GM11168 (cell line): ENCODE results near the gene EIF4B.

ENCODE experiments used
- in situ Hi-C: fragments of 300-500 bp; cut with MboI; formaldehyde crosslinking; loops from one replicate; pipeline ENCODE4 v1.12.0; 2022; ENCODE audit warnings: low sequenced_read_pairs; ENCODE audit not compliant: unreplicated experiment

EIF4B gene

DNA sequence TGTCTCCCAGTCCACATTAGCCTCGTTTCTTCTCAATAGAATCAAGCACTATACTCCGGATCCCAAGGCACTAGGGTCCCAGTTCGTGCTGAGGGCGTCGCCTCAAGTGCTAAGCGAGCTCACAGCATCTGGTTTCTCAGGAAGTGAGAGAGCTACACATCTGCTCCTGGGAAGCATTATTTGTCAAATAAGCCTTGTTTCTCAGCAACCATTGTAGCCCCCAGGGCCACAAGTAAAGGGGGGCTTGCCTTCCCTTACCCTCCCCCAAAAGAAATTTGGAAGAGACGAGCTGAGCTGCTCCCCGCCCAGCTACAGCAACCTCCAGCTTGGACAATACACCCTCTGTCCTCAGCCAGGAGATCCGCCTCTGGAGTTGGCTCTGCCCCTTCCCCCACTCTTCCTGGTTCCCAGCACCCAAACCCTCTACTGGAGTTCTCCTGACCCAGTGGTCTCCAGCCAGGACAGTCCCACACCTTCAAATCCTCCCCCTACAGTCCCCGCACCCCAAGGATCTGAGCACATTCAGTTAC is 37.9 kb downstream of the EIF4B start:
- in situ Hi-C loops = no loop called here

DNA sequence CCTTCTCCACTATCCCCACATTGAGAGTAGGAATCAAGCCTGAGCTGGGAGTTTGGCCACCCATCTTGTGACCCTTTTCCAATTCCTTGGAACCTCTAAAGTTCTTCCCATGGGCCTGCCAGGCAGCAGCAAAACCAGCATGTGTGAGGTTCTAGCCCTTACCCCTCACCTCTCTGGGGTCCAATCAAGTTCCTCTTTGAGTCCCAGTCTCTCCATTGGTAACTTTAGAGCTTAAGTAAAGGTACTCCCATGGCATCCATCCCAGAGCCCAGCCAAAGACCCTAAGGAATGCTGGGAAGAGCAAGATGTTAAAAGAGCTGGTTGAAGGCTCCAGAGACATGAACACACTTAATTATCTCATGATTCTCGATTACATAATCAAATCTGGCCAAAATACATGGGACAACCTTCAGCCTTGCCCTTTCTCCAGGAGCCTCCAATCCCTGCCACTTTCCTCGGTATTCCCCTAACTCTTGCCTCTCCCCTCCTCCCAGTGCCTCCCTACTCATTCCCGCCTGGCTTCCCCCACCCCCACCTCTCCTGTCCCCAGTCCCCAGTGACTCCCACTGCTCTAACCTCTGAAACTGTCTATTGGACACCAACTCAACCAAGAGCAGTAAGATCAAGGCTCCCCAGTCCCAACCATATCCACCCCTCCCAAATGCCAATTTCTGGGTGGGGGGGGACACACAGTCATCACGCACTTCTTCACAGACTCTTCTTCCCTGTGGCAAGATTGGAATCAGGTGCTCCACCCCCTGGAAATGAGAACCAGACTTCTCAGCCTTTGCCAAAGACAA is 38.8 kb downstream of the EIF4B start:
- in situ Hi-C loops = no loop called here

DNA sequence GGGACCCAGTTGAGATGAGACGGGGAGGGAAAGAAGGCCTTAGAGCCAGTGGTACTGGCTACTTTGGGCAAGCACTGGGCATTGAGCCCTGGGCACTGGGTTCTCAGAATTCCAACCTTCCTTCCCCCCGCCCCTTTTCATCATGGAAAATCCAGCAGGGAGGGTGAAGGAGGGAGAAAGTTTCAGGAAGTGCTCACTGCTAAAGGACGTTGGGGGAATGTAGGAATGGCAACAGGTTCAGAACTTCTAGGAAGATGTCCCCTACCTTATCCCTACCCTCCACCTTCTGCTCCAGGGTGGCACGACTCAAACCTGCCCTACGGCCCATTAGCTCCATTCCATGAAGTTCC is 39.4 kb downstream of the EIF4B start:
- in situ Hi-C loops = no loop called here

DNA sequence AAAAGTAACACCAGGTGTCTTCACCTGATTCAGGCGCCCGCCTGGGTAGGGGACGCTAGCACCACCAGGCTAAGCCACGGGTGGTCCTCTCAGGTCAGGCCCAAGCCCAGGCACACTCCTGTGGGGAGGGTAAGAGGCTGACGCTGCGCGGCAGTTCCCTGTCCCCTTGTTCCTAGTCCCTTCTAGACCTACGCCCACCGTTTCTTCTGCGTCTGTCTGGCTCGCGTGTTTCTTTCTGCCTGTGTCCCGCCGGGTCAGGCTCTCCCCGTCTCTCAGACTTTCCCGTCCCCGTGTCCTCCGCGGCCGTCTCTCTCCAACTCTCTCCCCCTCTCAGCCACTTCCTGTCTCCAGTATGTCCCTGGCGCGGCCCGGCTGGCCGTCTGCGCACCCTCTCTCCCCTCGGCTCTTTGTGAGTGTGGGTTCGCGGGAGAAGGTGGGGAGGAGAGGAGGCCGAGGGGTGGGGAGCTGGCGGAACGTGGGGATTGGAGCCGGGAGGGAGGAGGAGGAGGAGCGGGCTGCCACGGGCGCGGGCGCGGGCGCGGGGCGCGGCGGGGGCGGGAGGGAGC is 40.5 kb downstream of the EIF4B start:
- in situ Hi-C loops = no loop called here

DNA sequence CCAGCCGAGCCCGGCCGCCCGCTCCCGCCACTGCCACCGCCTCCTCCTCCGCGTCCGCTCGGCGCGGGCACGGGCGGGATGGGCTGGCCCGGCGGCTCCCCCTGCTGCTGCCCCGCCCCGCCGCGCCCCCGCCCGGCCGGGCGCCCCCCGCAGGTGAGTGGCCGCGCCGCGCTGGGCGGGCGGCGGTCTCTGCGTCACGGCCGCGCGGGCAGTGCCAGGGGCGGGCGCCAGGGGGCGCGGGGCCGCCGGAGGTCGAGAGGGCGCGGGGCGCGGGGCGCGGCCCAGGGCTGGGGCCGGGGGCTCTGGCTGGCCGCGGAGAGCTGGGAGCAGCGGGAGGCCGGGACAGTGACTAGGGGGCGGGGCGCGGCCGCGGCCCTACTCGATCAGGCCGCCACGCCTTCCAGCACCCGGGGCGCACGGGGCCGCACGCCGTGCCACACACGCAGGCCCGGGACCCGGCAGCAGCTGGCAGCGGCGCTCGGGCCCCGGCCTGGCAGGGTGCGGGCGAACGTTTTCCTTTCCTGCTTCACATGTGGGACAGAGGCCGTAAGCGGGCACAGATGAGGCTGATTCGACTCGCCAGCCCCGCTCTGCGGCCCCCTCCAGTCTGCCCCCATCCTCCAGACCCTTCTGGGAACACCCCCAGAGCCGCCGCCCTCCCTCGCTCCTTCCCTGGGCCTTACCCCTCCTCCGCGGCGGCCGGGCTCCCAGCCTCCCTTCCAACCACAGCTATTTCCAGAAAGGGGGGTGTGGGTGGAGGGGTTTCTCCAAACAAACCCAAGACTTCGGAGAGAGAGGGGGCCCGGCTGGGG is 41.2 kb downstream of the EIF4B start:
- in situ Hi-C loops = no loop called here

DNA sequence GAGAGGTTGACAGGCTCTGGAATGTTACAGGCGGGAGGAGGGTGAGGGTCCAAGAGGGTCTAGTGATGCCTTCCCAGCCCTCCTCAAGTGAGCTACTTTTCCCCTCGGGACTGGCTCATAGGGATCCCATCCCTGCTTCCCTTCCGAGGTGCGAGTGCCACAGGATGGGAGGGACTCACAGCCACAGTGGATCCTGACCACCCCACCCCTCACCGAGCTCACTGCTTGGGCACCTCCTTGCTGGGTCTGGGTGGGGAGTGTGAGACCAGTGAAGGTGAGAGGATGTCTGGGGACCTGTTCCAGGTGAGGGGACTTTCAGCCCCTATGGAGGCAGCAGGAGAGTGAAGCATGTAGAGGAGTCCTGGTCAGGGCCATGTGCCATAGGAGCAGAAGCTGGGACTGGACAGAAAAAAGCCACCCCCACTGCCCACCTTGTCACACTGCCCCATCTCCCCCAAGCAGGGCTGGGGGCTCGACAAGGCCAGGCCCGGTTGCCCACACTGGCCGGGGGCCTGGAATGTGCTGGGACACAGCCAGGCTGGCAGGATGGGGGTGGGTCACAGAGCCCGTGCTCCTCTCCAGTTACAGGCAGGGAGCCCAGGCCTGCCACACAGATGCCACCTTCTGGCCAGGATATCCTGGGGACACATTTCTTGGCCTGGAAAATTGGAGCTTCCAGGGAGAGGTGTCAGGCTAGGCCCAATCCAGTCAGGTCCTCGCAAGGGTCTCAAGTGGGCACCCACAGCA is 42.0 kb downstream of the EIF4B start:
- in situ Hi-C loops = no loop called here

DNA sequence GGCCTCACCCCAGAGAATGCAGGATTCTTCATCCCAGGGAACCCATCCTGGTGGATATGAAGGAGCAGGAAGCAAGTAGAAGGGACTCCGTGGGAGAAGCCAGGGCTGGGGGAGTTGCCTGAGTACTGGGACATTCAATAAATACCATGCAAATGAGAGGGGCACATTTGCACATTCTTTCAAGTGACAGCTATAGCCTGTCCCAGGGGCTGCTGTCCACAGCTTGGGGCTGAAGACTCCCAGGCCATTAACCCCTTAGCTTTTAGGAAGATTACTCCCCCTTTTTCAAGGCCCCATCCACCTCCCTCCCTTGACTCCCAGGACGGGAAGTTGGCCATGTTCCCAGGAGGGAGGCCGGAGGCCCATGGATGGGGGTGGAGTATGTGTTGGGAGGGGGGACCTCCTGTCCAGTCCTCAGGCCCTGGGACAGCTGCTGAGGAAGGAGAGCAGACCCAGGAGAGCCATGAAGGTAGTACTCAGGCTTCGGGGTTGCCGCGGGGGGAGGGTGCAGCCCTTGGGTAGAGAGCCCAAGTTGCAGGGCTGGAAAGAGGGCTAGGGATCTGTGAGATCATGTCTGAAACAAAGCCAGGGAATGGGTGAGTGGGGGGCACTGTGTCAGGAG is 42.6 kb downstream of the EIF4B start:
- in situ Hi-C loops = no loop called here

DNA sequence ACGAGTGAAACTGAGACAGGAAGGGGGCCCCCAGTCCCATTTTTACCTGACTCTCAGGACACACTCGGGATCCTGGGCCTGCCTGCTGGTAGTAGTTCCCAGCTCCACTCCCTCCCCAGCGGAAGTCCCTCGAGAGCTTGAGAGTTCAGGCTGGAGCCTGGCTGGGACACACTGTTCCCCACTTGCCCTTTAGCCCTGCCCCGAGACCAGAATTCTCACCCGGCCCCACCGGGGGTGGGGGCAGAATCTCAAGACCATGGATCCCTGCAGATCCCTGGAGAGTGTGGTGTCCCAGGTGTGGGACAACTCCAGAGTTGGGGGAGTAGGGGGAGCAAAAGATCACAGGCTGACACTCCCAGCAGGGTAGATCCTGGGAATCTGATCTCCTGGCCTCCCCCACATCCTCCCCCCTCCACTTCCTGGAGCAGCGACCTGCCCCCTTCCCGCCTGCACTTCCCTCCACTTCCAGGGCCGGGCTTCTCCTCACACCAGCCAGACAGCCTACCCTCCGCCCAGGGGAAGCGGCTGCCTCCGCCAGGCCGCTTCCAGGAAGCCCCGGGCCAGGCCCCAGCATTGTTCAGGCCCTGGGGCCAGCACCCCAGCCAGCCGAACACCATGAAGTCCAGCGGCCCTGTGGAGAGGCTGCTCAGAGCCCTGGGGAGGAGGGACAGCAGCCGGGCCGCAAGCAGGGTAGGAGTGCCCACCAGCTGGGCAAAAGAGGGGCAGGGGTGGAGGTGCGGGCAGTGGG is 43.5 kb downstream of the EIF4B start, which contains the start of gene TNS2:
Gene TNS2 (plus strand): TSS at position 495 of the 748 bp plus-strand sequence. CDS start 121 bp downstream, at position 616.
- in situ Hi-C loops = no loop called here

DNA sequence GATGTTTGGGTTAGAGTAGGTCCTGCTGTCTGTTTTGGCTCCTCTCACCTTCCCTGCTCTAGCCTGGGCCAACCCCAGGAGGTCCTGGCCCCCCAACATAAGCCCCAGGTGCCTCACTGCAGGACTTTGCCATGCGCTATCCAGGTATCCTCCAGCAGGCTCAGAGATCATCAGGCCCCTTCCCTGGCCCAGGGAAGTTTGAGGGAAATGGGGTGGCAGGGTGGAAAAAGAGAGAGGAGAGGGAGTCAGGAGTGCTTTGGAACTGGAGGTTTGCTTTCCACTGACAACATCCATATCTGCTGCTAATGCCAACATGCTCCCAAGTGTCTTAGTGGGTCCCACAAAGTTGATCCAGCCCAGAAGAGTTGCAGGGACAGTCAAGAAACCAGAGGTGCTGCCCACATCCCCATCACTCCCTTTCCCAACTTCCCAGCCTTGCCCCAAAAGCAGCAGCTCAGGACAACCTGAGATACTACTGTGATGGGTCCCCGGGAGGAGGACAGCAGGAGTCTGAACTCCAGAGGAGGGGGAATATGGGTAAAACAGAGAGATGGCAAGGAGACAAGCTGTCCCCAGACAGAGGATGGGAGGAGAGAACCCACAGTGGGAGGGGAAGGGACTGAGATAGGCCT is 44.3 kb downstream of the EIF4B start:
- in situ Hi-C loops = no loop called here

DNA sequence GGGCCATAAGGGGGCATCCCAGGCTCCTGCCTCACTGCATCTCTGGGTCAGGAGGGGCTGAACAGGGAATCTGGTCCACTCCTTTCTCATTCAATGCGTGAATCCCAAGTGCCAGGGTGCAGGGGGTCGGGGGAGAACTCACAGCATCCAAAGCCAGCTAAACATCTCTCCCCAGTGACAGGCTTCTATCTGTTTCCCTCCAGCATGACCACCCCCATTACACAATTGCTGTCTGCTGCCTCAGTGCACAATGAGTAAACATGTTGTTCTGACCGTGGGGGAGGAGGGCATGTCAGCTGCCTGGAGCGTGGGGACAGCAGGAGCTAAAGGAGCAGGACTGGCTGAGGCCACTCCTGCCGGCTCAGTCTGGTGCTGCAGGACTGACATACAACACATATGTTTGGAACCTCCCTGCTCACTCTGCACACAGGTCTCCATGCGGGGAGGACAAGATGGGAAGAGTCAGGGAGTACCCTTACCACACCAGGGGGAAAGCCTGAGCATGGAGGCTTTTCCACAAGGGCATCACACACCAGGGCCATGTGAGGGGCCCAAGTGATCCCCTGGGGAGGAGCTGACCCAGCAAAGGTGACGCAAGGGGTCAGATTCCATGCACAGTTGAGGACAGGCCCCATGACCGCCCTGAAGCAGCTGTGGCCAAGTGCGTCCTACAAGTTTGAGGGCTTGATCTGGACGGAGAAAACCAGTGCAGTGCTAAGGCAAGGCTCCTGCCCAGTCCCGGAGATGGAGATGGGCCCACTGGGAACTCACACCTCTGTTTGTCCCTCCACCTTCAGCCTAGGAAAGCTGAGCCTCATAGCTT is 45.0 kb downstream of the EIF4B start:
- in situ Hi-C loops = no loop called here

DNA sequence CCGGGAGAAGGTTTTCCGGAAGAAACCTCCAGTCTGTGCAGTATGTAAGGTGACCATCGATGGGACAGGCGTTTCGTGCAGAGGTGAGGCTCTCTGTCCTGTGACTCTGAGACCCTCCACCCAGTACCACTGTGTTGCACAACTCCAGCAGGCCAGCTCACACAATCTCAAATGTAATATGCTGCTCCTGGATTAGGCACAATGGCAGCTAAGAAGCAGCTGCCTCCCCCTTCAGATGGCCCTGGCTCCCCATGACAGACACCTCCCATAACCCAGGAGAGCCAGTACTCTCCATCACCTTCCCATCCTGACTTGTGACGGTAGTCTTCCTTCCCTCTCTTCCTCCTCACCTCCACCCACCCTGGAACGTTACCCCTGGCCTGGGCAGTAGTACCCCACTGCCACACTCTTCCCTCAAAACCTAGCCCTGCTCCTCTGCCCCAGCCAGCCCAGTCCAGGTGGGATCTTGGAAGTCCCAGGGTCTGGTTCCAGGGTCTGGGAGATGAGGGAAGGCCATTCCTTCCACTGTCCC is 45.7 kb downstream of the EIF4B start:
- in situ Hi-C loops = no loop called here

DNA sequence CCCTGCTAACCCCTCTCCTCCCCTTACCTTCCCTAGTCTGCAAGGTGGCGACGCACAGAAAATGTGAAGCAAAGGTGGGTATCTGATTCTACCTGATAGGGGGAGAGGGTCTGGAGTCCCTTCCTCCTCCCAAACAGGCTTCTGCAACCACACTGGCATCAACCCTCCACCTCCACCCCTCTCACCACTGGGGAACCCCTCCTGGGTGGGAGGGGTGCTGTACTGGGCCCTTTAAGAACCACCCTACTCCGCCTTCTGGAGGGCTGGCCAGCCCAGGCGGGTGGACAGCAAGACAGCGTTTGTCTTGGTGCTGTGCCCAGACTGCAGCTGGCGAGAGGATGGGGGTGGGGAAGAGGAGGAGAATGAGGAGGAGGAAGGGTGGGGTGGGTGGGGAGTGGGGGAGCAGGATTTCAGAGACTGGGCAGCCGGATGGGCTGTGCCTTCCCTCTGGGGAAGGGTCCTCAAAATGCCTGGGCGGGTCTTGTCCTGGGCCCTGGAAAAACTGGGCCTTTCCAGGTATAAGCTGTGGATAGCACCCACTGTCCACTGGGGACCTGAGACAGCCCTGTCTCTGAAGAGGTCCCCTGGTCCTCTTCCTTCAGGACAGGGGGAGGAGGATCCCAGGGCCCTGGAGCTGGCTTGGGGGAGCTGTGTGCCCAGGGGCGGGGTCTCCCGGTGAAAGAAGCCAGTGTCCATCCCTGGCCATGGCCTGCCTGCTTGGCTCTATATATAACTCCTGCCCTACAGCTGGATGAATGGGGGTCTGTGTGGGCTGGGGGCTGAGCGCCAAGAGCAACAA is 46.4 kb downstream of the EIF4B start:
- in situ Hi-C loops = no loop called here

DNA sequence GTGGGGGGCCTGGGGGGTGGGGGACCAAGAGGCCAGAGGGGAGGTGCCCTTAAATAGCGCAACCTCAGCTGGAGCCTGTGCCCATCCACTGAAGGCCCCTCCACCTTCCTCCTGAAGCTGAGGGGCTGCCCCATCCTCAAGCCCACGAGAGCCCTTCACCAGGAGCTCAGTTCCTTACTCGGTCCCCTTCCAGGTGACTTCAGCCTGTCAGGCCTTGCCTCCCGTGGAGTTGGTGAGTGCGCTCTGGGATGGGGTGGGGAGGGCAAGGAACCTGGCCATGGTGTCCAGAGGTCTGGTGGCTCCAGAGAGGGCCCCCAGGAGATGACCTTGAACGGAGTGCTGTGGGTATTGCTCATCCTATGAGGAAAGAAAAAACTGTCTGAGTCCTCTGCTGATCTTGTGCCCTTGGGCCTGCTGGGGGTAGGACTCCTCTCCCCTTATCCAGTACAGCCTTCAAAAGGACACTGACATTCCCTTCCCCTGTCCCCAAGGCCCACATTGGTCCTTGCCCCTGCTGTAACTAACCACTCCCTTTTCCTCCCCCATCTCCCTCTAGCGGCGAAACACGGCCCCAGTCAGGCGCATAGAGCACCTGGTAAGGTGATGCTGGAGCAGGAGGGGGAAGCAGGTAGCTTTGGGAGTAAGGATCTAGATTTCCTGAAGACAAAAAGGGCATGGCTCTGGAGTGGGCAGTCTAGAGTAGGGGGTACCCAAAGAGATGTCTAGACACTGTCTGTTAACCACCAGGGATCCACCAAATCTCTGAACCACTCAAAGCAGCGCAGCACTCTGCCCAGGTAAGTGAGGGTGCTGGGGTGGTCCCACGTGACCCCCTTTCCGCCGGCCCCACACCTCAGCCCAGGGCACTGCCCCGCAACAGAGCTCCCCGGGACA is 47.2 kb downstream of the EIF4B start:
- in situ Hi-C loops = no loop called here

DNA sequence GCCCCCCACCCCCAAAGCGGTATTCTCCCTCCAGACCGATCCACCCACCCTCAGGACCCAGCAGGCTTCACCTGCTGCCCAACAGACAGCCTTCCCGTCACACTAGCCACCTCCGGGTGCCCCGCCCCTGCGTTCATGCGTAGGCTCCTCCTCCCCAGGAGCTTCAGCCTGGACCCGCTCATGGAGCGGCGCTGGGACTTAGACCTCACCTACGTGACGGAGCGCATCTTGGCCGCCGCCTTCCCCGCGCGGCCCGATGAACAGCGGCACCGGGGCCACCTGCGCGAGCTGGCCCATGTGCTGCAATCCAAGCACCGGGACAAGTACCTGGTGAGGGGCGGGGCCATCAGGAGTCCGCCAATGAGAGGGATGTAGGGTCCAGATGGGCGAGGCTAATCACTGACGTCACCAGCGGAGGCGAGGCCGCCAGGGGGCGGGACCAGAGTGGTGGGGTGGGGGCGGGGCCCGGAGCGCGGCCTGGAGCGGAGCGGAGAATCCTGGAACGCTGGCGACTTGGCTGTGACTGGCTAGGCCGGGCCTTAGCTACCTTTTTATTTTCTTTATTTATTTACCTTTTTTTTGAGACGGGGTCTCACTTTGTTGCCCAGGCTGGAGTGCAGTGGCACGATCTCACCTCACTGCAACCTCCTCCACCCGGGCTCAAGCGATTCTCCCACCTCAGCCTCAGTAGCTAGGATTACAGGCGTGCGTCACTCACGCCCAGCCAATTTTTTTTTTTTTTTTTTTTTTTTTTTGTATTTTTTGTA is 48.0 kb downstream of the EIF4B start:
- in situ Hi-C loops = no loop called here
